Hepatocyte (in vitro differentiated cells): ENCODE measurements around the gene PAQR5.

Experiments used
- EZH2 ChIP-seq: fragments of 200-600 bp; sonication (generic); IDR thresholded peaks from 2 replicates; pipeline ENCODE4 v1.6.1; 2016; ENCODE audit warnings: antibody characterized with exemption, mild to moderate bottlenecking, borderline replicate concordance
- EZH2phosphoT487 ChIP-seq: fragments of 200-600 bp; sonication (generic); IDR thresholded peaks from one replicate; pipeline ENCODE4 v1.6.1; 2018; ENCODE audit warnings: antibody characterized with exemption, mild to moderate bottlenecking, low read depth, moderate library complexity; ENCODE audit not compliant: unreplicated experiment, severe bottlenecking
- TF ChIP-seq, protein P1 (sequence below): fragments of 200-600 bp; sonication (generic); IDR thresholded peaks from 2 replicates; pipeline ENCODE4 v1.5.1; 2016; ENCODE audit warnings: antibody characterized with exemption, mild to moderate bottlenecking; ENCODE audit not compliant: poor library complexity

DNA sequence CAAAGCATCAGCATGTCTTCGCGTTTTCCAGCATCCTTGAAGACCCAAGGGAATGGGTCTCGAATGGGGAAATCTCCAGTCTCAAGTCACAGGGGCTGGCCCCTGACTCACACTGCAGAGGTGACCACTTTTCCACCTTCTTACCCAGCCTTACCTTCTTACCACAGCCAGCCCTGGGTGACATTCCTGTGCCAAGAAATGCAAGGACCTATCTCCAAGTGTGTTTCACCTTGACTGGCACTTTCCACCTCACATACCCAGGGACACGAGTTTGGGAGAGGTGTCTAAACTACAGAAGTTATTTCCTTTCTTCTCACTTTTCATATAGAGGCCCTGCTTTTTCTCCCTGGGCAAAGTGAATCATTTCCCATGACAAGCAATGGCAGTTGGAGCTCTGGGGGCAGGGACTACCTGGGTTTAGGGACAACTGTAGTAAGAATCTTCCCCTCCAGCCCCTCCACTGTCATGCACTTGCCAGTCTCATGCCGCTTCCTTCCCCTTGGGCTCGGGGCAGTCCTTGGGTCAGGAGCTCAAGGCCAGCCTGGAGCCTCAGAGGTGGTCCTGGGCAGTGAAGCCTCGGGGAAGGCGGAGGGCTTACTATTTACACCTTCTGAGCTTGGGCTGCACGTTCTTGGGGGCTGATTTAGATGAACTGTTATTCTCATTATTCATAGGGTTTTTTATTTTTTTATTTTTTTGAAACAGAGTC, 16.8 kb downstream of the PAQR5 start:
- TF ChIP-seq, protein P1, sequence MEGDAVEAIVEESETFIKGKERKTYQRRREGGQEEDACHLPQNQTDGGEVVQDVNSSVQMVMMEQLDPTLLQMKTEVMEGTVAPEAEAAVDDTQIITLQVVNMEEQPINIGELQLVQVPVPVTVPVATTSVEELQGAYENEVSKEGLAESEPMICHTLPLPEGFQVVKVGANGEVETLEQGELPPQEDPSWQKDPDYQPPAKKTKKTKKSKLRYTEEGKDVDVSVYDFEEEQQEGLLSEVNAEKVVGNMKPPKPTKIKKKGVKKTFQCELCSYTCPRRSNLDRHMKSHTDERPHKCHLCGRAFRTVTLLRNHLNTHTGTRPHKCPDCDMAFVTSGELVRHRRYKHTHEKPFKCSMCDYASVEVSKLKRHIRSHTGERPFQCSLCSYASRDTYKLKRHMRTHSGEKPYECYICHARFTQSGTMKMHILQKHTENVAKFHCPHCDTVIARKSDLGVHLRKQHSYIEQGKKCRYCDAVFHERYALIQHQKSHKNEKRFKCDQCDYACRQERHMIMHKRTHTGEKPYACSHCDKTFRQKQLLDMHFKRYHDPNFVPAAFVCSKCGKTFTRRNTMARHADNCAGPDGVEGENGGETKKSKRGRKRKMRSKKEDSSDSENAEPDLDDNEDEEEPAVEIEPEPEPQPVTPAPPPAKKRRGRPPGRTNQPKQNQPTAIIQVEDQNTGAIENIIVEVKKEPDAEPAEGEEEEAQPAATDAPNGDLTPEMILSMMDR, result no peak
- TF ChIP-seq EZH2phosphoT487 (no peak), EZH2 (no peak)
